Esophagus muscularis mucosa (tissue), 4 donors: ENCODE results near the gene CRY2. TPM values are rescaled to one million over a fixed set of nuclear protein-coding genes. Genes with fewer than 3 reads are reported as not detected.

Source experiments
- DNase-seq: peaks from one replicate; pipeline ENCODE4 v3.0.0-alpha.2; 2017; ENCODE audit errors: extremely low spot score
- H3K27ac ChIP-seq, 4 donors: fragments of 200-600 bp; sonication (generic); replicated peaks in 1 of 4; 1 replicate in 3 of 4; 2 replicates in 1 of 4; pipeline ENCODE4 v1.5.1; 2016 to 2019; ENCODE audit warnings: mild to moderate bottlenecking in 1 of 4
- H3K27me3 ChIP-seq, 4 donors: fragments of 200-600 bp; sonication (generic); one replicate each; pipeline versions ENCODE4 v1.5.1 to v1.6.0; 2016 to 2019
- H3K36me3 ChIP-seq, 4 donors: fragments of 200-600 bp; sonication (generic); one replicate each; pipeline ENCODE4 v1.5.1; 2016 to 2019
- H3K4me1 ChIP-seq, 4 donors: fragments of 200-600 bp; sonication (generic); one replicate each; pipeline ENCODE4 v1.5.1; 2016 to 2019
- H3K4me3 ChIP-seq, 4 donors: fragments of 200-600 bp; sonication (generic); 1 replicate in 2 of 4; 2 replicates in 2 of 4; pipeline ENCODE4 v1.5.1; 2016 to 2019; ENCODE audit warnings: mild to moderate bottlenecking in 4 of 4, moderate library complexity in 1 of 4
- H3K9me3 ChIP-seq, 4 donors: fragments of 200-600 bp; sonication (generic); 1 replicate in 3 of 4; 2 replicates in 1 of 4; pipeline ENCODE4 v1.5.1; 2016 to 2019
- CTCF ChIP-seq, 3 experiments: fragments of 200-600 bp in 2 of 3; fragments of 450-650 bp in 1 of 3; sonication (generic) in 2 of 3; IDR thresholded peaks; one replicate each; pipeline ENCODE4 v1.5.1; 2017 to 2019; ENCODE audit warnings: antibody characterized with exemption in 3 of 3, mild to moderate bottlenecking in 2 of 3, moderate library complexity in 1 of 3
- EP300 ChIP-seq: sonication (generic); formaldehyde crosslinking; IDR thresholded peaks from one replicate; pipeline ENCODE4 v1.6.1; 2017; ENCODE audit warnings: antibody characterized with exemption
- POLR2A ChIP-seq: fragments of 450-650 bp; IDR thresholded peaks from one replicate; pipeline ENCODE4 v1.6.1; 2017; ENCODE audit warnings: antibody characterized with exemption, moderate library complexity, mild to moderate bottlenecking, low read depth
- POLR2AphosphoS5 ChIP-seq, 2 donors: sonication (generic); formaldehyde crosslinking; IDR thresholded peaks; one replicate each; pipeline ENCODE4 v1.6.1; 2017; ENCODE audit warnings: antibody characterized with exemption in 2 of 2
- WGBS: methylation state at CpG from one replicate; pipeline ENCODE4 v1.1.5; 2018; 5-methylcytosine and 5-hydroxymethylcytosine counted together
- intact Hi-C: fragments of 100-400 bp; cut with DNase I; formaldehyde crosslinking; loops from one replicate; pipeline ENCODE4 v1.15.1; 2023
- total RNA-seq, 4 donors: library from RNA; depleted of rRNA; stranded (reverse); fragments of >200 nt; gene quantifications; one replicate each; pipeline versions ENCODE4 v1.1.0 to v1.2.1, GENCODE V29; 2016

CRY2 gene
- total RNA-seq, 4 donors from 2014 or later: 32.0 to 57.6 (median 49.7) TPM

GRCh38 chr11:45812581-45813548, 34.4 kb upstream of the CRY2 start:
- Histone ChIP-seq H3K36me3 (peaks cover 9 to 47% (median 40%) of the 10 kb centered on the region in 4 donors), H3K4me3 (no peak overlapping the region), H3K4me1 (peaks cover 5 to 21% (median 10%) of the 10 kb centered on the region in 4 donors), H3K27me3 (no peaks in the 10 kb centered on the region), H3K9me3 (no peaks in the 10 kb centered on the region), H3K27ac (no peak overlapping the region)
- TF ChIP-seq EP300 (no peak), POLR2AphosphoS5 (IDR thresholded peaks at IDR 0.05) (no peak), CTCF (IDR thresholded peaks at IDR 0.05) (no peak), POLR2A (no peak)
- 77% methylated on average over 7 of the region's 7 CpGs for WGBS
- no peak for DNase-seq
- intact Hi-C loops: no loop called here

GRCh38 chr11:45815747-45816146, 31.5 kb upstream of the CRY2 start:
- H3K27me3 ChIP-seq: no peaks in the 10 kb centered on the region
- H3K4me1 ChIP-seq: no peaks in the 10 kb centered on the region
- H3K4me3 ChIP-seq: no peak overlapping the region
- intact Hi-C loops: no loop called here
- H3K9me3 ChIP-seq: no peaks in the 10 kb centered on the region
- H3K36me3 ChIP-seq: peaks cover 8 to 20% (median 19%) of the 10 kb centered on the region in 4 donors
- no peak overlapping the region for H3K27ac ChIP-seq
- 70% methylated on average over 3 of the region's 3 CpGs for WGBS
- TF ChIP-seq POLR2AphosphoS5 (IDR thresholded peaks at IDR 0.05) (no peak), POLR2A (no peak), EP300 (no peak), CTCF (IDR thresholded peaks at IDR 0.05) (no peak)
- DNase-seq: no peak

GRCh38 chr11:45816614-45817013, 30.7 kb upstream of the CRY2 start:
- DNase-seq: no peak
- no peak overlapping the region for H3K27ac ChIP-seq
- 65% methylated on average over 1 of the region's 3 CpGs for WGBS
- H3K36me3 ChIP-seq: peaks cover 0 to 11% (median 10%) of the 10 kb centered on the region in 4 donors
- no peaks in the 10 kb centered on the region for H3K4me1 ChIP-seq
- H3K27me3 ChIP-seq: no peaks in the 10 kb centered on the region
- H3K4me3 ChIP-seq: no peak overlapping the region
- TF ChIP-seq POLR2AphosphoS5 (IDR thresholded peaks at IDR 0.05) (no peak), EP300 (no peak), POLR2A (no peak), CTCF (IDR thresholded peaks at IDR 0.05) (no peak)
- intact Hi-C loops: no loop called here
- no peaks in the 10 kb centered on the region for H3K9me3 ChIP-seq

DNA sequence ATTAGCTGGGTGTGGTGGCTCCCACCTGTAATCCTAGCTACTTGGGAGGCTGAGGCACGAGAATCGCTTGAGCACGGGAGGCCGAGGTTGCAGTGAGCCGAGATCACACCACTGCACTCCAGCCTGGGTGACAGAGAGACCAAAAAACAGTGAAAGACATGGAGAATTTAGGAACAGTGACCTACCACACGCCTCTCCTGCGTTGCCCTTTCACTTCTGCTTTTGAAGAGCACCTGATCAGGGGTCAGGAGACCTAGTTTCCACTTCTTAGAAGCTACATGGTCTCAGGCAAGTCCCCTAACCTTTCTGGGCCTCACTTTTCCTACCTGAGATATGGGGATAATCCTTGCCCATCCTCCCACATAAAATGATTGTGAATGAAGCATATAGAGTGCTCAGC, 30.1 kb upstream of the CRY2 start:
- no peaks in the 10 kb centered on the region for H3K27me3 ChIP-seq
- no peaks in the 10 kb centered on the region for H3K9me3 ChIP-seq
- peaks cover 0 to 6% (median 5%) of the 10 kb centered on the region in 4 donors for H3K36me3 ChIP-seq
- DNase-seq: no peak
- intact Hi-C loops: no loop called here
- no peak for TF ChIP-seq POLR2A
- no peak for TF ChIP-seq POLR2AphosphoS5 (IDR thresholded peaks at IDR 0.05)
- no peak for TF ChIP-seq EP300
- TF ChIP-seq CTCF (IDR thresholded peaks at IDR 0.05): no peak
- H3K4me1 ChIP-seq: no peaks in the 10 kb centered on the region
- no peak overlapping the region for H3K27ac ChIP-seq
- no peak overlapping the region for H3K4me3 ChIP-seq
- 97% methylated on average over 7 of the region's 7 CpGs for WGBS
